Keratinocyte (primary cell): ENCODE measurements around the gene FIBIN.

Experiments
- CTCF ChIP-seq, 3 experiments: IDR thresholded peaks in 1 of 3; conservative IDR thresholded peaks in 1 of 3; optimal IDR thresholded peaks in 1 of 3; 2 replicates in 2 of 3; 3 replicates in 1 of 3; pipeline versions ENCODE3 to v1.5.1; 2011; ENCODE audit warnings: low read length in 3 of 3, mild to moderate bottlenecking in 3 of 3, moderate library complexity in 2 of 3, control low read depth in 1 of 3, inconsistent platforms in 1 of 3; ENCODE audit not compliant: insufficient read depth in 2 of 3; ENCODE audit errors: extremely low read depth in 1 of 3
- EZH2 ChIP-seq: IDR thresholded peaks from one replicate; pipeline ENCODE4 v1.6.1; 2012; ENCODE audit warnings: inconsistent platforms, mild to moderate bottlenecking, low read length, moderate library complexity

- no peak for TF ChIP-seq EZH2
- TF ChIP-seq CTCF (optimal IDR thresholded peaks at IDR 0.05 in 1 of 3, IDR thresholded peaks at IDR 0.05 in 1 of 3, conservative IDR thresholded peaks at IDR 0.05 in 1 of 3; ENCODE audit: extremely low read depth in 1 of 3, insufficient read depth in 2 of 3, low read length in 3 of 3), result no peak
Observed at GRCh38 chr11:26987731-26988130, 6.2 kb upstream of the FIBIN start.
